Stimulated activated CD8-positive, alpha-beta memory T cell treated with anti-CD3 and anti-CD28 coated beads, Interleukin-7, amount 100 ng/mL, for 4 hours (primary cell): ENCODE data around the gene CYP46A1.

Experiments used
- DNase-seq, 2 donors: peaks; one replicate each; pipeline ENCODE4 v3.0.0-alpha.2; 2020; ENCODE audit warnings: low read depth in 2 of 2

The CYP46A1 gene

GRCh38 chr14:99708449-99708848 is 24.4 kb downstream of the CYP46A1 start:
- DNase-seq: no peak

- no peak for DNase-seq
Measured at GRCh38 chr14:99713972-99714371, 29.9 kb downstream of the CYP46A1 start.

- no peak for DNase-seq
Measured at GRCh38 chr14:99715266-99716000, 31.3 kb downstream of the CYP46A1 start.

GRCh38 chr14:99716091-99716849 is 32.2 kb downstream of the CYP46A1 start:
- DNase-seq: no peak

GRCh38 chr14:99716850-99717681 is 33.0 kb downstream of the CYP46A1 start:
- DNase-seq: no peak

- no peak for DNase-seq
Measured at GRCh38 chr14:99717682-99718013, 33.5 kb downstream of the CYP46A1 start.

GRCh38 chr14:99718031-99718810 is 34.1 kb downstream of the CYP46A1 start:
- no peak for DNase-seq

GRCh38 chr14:99718811-99719192 is 34.7 kb downstream of the CYP46A1 start:
- no peak for DNase-seq

GRCh38 chr14:99720941-99721791 is 37.1 kb downstream of the CYP46A1 start:
- DNase-seq: no peak

GRCh38 chr14:99721792-99722516 is 37.9 kb downstream of the CYP46A1 start:
- DNase-seq: no peak

GRCh38 chr14:99722741-99723140 is 38.6 kb downstream of the CYP46A1 start:
- DNase-seq: no peak

- no peak for DNase-seq
Measured at GRCh38 chr14:99724196-99724891, 40.2 kb downstream of the CYP46A1 start.

- DNase-seq: no peak
Measured at GRCh38 chr14:99724939-99725773, 41.1 kb downstream of the CYP46A1 start.

GRCh38 chr14:99725774-99726537 is 41.9 kb downstream of the CYP46A1 start:
- no peak for DNase-seq

- DNase-seq: no peak
Measured at GRCh38 chr14:99726538-99727095, 42.5 kb downstream of the CYP46A1 start.

- DNase-seq: no peak
Measured at GRCh38 chr14:99727096-99727870, 43.2 kb downstream of the CYP46A1 start.
